ENCODE measurements around the gene LMBR1.
A peak's percentile ranks its signal among the peaks of the same experiment; 100 is the strongest.
"Not testable (repeated sequence)": the region's sequence is repeated elsewhere in the genome, so short reads cannot be mapped to it uniquely, and the experiment has no call there.

The LMBR1 gene, protein sequence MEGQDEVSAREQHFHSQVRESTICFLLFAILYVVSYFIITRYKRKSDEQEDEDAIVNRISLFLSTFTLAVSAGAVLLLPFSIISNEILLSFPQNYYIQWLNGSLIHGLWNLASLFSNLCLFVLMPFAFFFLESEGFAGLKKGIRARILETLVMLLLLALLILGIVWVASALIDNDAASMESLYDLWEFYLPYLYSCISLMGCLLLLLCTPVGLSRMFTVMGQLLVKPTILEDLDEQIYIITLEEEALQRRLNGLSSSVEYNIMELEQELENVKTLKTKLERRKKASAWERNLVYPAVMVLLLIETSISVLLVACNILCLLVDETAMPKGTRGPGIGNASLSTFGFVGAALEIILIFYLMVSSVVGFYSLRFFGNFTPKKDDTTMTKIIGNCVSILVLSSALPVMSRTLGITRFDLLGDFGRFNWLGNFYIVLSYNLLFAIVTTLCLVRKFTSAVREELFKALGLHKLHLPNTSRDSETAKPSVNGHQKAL

DNA sequence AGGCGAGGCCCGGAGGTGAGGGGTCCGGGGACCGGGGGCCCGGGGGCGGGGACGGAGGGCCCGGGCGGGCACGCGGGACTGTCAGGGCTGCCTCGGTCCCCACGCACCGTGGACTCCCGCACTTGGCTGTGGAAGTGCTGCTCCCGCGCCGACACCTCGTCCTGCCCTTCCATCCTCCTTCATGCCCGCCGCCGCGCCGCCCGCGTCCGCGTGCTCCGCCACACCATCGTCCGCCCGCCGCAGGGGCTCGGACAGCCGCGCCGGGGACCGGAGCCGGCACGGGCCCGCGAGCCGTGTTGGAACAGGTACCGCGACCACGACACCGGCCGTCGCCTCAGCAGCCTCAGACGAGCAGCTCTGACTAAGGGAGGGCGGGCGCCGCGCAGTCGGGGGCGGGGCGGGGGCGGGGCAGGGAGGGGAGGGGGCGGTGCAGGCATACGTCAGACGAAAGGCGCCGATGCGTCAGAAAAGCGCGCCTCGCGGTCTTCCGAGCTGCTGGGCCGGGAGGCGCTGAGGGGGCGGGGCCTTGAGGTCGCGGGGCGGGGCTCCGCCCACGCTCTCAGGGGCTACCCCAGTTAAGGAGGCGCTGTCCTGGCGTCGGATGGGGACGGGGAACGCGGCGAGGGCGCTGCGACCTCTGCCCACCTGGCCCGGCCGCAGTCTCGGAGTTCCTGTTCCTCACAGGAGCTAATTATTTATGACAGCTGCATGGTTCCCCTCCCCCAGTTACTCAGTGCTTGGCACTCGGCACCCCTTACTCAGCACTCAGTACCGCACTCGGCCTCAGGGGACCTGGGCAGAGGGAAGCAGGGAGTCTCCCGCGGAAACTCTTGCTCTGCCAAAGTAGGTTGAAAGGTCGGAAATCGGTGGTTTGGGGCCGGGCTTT, at the start of gene LMBR1:
Gene LMBR1 (minus strand): TSS at position 363 of the 886 bp plus-strand sequence. CDS start 190 bp downstream, at position 173.
- DNase-seq, result peak; percentile 81

DNA sequence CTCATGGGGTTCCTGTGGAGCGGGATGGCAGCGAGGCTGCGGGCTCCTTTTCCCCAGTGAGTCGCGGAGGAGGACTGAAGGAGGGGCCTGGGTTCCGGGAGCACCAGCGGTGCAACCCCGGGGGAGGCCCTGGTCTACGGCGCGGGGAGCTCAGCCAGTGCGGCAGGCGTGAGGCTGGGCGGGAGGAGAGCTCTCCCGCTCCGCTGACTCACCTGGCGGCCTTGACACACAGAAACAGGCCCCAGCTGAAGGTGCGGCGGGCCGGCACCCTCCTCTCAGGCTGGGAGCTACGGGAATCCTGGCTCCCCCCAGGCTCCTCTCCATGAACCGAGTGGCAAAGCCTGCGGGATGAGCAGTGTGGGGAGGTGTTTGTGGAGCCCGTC, 49.7 kb upstream of the LMBR1 start:
- DNase-seq, result no peak

DNA sequence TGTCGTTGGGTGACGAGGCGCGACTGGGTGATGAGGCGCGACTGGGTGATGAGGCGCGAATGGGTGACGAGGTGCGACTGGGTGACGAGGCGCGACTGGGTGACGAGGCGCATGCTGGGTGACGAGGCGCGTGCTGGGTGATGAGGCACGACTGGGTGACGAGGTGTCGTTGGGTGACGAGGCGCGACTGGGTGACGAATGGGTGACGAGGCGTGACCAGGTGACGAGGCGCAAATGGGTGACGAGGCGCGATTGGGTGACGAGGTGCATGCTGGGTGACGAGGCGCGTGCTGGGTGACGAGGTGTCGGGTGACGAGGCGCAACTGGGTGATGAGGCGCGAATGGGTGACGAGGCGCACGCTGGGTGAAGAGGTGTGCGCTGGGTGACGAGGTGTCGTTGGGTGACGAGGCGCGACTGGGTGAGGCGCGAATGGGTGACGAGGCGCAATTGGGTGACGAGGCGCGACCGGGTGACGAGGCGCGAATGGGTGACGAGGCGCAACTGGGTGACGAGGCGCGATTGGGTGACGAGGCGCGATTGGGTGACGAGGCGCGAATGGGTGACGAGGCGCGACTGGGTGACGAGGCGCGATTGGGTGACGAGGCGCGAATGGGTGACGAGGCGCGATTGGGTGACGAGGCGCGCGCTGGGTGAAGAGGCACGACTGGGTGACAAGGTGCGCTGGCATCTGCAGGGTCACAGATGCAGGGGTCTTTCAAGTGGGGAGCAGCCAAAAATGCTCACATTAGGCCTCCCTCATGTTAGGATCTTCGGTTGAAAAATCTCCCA, 48.6 kb upstream of the LMBR1 start:
- DNase-seq, result no peak

DNA sequence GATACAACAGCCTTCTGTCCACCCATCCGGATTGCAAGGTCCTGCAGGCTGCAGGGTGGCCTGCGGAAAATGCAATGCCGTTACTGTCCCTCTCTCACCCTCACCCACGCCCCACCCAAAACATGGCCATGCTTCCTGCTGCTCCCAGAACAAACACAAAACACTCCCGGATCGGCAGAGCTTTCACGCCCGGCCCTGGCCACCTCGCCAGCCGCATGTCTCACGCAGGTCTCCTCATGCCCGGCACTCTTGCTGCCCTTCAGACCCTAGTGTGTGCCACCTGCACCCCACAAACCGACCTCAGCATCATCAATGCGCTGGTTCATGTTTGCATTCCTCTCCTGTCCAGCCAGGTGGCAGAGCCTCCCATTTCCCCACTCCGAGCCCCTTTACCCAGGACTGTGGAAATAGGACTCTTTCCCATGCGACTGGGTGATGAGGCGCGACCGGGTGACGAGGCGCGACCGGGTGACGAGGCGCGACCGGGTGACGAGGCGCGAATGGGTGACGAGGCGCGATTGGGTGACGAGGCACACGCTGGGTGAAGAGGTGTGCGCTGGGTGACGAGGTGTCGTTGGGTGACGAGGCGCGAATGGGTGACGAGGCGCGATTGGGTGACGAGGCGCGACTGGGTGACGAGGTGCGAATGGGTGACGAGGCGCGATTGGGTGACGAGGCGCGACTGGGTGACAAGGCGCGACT, 47.6 kb upstream of the LMBR1 start:
- DNase-seq, result no peak

DNA sequence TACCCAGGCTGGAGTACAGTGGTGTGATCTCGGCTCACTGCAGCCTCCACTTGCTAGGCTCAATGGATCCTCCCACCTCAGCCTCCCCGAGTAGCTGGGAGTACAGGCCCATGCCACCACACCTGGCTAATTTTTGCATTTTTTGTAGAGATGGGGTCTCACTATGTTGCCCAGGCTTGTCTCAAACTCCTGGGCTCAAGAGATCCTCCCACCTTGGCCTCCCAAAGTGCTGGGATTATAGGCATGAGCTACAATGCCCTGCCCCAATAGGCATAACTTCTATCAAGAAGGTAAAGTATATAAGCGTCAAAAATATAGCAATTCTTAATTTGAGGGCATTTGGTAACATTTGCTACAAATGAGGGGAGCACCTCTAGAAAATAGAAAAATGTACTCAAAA, 43.8 kb upstream of the LMBR1 start:
- not testable (repeated sequence) for DNase-seq

DNA sequence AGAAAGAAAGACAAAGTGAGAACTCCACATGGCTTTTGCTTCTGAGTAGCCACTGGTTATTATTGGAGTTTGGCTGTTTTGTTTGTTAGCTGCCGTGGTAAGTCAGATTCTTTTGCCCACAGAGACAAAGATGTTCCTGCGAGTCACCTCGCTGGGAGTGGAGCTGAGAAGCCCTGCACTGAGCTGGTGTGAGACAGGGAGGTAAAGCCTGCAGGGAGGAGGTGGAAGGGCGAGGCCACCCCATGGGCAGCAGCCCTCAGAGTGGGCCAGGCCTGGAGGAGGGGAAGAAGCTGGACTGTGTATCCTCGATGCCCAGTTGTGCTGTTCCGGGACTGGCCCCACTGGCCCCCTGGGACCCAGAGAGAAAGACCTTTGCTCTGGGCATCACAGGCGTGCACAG, 42.3 kb upstream of the LMBR1 start:
- DNase-seq, result no peak

DNA sequence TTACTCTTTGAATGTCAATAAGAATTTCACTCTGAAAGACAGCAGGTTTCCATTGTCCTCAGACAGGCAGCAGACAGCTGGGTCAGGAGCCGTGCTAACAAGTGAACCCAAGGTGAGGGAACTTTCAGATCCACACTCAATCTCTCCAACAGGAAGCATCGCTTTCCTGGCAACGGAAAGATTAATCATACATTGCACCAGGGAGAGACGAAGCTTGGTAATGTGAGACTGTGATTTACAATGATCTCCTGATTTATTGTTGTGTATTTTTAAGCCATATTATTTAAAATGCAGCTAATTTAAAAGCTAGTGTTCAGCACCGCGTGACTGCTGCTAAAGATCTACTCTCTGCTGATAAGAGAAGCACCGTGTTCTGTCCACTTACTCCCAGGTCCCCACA, 39.0 kb upstream of the LMBR1 start:
- DNase-seq, result no peak

DNA sequence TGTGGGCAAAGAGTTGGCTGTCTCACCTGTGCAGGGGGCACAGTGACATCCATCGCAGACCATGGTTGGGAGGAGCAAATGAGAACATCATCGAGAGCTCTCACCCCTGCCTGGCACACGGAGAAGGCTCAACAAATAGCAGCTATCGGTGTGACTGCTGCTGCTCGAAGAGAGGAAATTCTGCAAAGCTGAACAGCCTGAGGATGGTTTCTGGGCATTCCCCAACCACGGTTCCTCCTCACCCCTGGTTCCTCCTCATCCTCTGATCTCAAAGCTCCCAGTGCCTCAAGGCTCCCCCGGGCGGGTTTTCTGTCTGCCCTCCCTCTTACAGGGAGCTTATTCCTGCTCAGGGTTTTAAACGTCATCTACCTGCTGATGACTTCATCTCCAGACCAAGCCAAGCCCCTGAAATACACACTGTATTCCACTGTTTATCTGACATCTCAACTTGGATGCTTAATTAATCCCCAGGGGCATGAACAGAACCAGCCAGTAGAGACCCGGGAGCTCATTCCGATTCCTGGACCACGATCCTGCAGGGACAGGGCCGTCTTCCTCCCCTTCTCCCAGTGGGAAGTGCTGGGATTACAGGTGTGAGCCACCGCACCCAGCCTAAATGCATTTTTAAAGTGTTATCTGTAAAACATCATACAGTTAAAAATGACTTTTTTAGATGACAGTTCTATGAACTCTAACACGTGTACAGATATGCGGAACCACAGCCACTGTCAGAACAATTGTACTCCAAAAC, 37.0 kb upstream of the LMBR1 start:
- DNase-seq, result no peak

DNA sequence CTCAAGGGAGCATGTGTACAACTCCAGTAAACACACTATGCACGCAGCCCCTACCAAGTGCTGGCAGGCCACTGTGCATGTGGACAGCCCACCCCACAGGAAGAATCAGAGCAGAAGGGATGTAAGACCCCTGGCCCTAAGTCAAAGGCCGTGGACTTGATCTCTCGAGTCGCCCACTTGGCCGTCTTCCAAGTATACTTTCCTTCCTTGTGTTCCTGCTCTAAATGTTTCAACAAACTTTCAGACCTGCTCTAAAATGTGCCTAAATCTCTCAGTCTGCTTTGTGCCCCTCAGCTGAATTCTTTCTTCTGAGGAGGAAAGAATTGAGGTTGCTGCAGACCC, 35.4 kb upstream of the LMBR1 start:
- no peak for DNase-seq

DNA sequence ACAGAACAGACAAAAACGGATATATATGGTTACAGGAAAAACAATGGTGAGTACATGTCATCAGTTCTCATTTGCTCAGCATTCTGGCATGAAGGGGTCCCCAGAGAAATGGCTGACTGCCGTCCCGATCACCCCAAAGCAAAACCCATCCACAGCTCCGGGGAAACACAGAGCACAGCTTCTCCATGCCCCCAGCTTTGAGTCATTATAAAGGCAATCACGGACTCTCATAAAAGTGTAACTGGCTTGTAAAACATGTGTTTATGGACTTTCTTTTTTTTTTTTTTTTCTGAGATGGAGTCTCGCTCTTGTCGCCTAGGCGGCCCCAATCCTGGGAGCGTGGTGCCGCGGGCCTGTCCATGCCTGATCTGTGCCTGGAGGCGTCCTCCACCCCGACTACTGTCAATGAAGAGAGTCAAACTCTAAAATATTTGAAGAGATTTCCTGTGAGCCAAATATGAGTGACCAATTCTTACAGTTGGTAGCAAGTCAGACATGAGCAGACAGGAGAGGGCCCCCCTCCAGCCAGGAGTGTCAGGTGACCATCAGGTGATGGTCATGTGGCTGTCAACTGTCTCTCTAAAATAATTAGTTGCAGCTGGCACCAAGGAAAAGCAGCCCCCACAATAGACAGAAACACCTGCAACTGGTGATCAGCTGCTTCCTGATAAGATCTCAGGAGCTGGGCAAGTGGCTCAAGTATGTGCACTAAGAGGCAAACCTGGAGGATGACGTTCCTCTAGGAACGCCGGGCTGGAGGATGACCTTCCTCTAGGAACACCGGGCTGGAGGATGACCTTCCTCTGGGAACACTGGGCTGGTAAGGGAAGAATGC, 34.8 kb upstream of the LMBR1 start:
- no peak for DNase-seq

DNA sequence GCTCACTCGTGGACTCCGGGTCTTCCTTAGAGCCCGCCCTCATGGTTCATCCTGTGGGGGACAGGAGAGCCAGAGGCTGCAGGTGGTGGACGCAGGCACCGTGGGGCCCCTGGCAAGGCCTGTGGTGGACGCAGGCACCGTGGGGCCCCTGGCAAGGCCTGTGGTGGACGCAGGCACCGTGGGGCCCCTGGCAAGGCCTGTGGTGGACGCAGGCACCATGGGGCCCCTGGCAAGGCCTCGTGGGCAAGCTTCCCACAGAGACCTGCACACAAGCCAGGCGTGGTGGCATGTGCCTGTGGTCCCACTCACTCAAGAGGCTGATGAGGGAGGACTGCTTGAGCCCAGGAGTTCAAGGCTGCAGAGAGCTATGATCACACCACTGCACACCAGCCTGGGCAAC, 32.8 kb upstream of the LMBR1 start:
- DNase-seq, result not testable (repeated sequence)

DNA sequence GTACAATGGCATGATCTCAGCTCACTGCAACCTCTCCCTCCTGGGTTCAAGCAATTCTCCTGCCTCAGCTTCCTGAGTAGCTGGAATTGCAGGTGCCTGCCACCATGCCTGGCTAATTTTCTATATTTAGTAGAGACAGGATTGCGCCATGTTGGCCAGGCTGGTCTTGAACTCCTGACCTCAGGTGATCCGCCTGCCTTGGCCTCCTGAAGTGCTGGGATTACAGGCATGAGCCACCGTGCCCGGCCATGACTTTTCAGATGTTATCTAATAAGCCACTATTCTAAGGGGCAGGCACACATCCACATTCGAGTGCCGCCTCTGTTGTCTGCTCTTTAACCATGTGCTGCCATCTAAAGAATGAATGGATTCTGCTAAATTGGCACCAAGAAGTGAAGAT, 29.3 kb upstream of the LMBR1 start:
- not testable (repeated sequence) for DNase-seq

DNA sequence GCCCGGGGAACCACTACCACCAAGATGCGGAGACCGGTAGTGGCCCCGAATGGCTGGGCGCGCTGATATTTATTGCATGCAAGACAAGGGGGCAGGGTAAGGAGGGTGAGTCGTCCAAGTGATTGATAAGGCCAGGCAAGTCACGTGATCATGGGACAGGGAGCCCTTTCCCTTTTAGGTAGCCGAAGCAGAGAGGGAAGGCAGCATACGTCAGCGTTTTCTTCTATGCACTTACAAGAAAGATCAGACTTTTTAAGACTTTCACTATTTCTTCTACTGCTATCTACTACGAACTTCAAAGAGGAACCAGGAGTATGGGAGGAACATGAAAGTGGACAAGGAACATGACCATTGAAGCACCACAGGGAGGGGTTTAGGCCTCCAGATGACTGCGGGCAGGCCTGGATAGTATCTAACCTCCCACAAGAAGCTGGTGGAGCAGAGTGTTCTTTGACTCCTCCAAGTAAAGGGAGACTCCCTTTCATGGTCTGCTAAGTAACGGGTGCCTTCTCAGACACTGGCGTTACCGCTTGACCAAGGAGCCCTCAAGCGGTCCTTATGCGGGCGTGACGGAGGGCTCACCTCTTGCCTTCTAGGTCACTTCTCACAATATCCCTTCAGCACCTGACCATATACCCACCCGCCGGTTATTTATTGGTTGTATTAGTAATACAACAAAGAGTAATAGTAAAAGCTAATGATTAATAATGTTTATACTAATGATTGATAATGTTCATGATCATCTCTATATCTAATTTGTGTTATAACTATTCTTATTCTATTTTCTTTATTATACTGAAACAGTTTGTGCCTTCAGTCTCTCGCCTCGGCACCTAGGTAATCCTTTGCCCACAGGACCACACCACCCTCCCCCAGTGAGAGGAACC, 27.7 kb upstream of the LMBR1 start:
- not testable (repeated sequence) for DNase-seq

DNA sequence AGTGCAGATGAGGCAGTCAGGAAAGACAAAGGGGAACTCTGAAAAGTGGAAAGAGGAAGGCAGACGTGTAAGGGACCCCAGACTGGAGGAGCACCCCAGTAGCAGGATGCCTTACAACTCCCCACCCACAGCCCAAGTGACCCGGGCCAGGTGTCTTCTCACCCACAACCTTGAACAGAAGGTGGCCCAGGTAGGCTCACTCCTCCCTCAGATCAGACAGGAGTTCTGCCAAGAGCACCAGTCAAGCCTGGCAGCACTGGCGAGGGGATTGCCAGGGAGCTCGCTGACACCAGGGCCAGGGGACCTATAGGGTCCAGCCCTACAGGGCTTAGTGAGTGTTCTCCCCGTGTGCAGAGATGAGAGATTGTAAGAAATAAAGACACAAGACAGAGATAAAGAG, 27.1 kb upstream of the LMBR1 start:
- no peak for DNase-seq

DNA sequence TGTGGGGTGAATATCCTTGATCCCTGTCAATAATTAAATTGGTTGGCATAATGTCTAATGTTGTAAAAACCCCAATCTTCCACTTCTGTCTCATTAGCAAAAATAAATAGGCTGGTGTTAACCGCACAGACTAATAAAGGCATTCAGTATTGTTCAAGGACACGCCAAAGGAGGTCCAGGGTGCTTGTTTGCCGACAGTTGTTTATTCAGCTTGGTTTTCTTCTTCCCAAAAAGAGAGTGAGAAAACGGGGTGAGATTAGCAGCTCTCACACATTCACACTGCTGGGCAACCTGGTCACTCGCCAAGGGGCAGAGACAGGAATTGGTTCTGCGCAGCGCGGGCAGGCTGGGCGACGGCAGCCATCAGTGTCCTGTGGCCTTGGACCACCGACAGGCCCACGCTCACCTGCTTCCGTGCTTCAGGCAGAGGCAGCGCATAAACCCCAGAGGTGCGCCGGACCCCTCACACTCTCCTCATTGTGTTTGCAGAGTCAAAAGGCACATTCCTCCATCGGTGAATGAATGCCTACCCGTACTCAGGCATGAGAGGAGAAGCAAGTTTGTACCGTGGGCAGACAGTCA, 26.2 kb upstream of the LMBR1 start:
- no peak for DNase-seq

DNA sequence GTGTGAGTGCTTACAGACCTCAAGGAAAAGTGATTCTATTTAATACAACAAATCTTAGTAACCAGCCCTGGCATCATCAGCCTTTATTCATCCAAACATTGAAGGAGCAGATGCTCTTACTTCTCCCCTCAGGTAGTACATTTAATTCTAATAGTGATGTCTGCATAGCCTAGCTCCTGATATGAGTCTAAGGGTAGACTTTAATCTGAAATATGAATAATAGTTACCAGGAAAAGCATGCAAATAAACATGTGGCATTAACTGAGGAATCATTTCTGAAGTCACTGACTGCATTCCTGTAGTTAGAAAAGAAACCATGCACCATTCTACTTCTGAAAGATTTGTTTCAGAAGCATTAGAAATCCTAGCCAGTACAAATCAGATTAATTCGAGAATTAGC, 25.7 kb upstream of the LMBR1 start:
- no peak for DNase-seq

DNA sequence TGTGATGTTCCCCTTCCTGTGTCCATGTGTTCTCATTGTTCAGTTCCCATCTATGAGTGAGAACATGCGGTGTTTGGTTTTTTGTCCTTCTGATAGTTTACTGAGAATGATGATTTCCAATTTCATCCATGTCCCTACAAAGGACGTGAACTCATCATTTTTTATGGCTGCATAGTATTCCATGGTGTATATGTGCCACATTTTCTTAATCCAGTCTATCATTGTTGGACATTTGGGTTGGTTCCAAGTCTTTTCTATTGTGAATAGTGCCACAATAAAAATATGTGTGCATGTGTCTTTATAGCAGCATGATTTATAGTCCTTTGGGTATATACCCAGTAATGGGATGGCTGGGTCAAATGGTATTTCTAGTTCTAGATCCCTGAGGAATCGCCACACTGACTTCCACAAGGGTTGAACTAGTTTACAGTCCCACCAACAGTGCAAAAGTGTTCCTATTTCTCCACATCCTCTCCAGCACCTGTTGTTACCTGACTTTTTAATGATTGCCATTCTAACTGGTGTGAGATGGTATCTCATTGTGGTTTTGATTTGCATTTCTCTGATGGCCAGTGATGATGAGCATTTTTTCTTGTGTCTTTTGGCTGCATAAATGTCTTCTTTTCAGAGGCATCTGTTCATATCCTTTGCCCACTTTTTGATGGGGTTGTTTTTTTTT, 16.7 kb upstream of the LMBR1 start:
- DNase-seq, result not testable (repeated sequence)

DNA sequence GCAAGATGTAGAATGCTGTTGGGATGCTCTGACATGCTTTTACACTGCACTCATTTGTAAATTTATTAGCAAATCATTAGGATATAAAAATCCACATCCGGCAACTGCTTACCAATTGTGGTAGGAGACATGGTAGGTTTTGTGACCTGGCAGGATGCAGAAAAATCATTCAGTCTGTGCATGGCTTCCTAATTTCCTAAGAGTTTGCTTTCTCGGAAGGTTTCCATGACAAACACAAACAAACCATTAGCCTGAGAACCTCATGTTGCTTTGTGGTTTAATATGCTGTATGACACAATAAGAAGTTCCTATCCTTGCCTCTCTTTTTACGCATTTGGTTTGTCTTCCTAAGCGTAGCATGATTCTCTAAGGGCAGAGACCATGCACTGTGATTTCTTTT, 14.7 kb upstream of the LMBR1 start:
- peak; percentile 58 for DNase-seq

DNA sequence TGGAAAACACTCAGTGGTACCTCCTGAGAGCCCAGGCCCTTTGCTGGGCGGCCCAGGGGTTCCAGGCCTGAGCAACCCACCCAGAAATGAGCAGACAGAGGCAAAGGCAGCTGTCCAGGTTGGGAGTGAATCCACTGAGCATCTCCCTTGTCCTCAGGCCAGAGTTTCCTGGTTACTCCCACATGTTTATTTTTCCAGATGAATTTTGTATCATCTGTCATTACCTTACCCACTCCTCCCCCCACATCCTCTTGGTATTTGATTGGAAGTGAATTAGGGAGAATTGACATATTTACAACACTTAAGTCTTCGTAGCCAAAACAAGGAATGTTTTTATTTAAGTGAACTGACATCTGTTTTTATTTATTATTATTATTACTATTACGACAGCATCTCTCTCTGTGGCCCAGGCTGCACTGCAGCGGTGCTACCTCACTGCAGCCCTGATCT, 13.2 kb upstream of the LMBR1 start:
- DNase-seq, result no peak
